Thoracic aorta (tissue), 2 donors: ENCODE data around the gene SAMD4A. TPM values are rescaled to one million over a fixed set of nuclear protein-coding genes. Genes with fewer than 3 reads are reported as not detected.

Experiments used
- ATAC-seq: fragments of 150-250 bp; one replicate; pipeline ENCODE4 v1.8.0; 2017; ENCODE audit warnings: low read depth; ENCODE audit not compliant: insufficient number of reproducible peaks, low FRiP score
- DNase-seq: peaks from one replicate; pipeline ENCODE4 v3.0.0-alpha.2; 2020; ENCODE audit warnings: low spot score
- H3K27ac ChIP-seq, 2 donors: fragments of 200-600 bp; sonication (generic); 1 replicate in 1 of 2; 2 replicates in 1 of 2; pipeline ENCODE4 v1.5.1; 2016; ENCODE audit warnings: mild to moderate bottlenecking in 2 of 2, moderate library complexity in 2 of 2
- H3K27me3 ChIP-seq: fragments of 200-600 bp; sonication (generic); replicated peaks from 2 replicates; pipeline ENCODE4 v1.6.0; 2016; ENCODE audit warnings: mild to moderate bottlenecking; ENCODE audit not compliant: insufficient read depth
- H3K36me3 ChIP-seq: fragments of 200-600 bp; sonication (generic); one replicate; pipeline ENCODE4 v1.5.1; 2016
- H3K4me1 ChIP-seq, 2 donors: fragments of 200-600 bp; sonication (generic); 1 replicate in 1 of 2; 2 replicates in 1 of 2; pipeline versions ENCODE4 v1.5.1 to v1.6.0; 2016; ENCODE audit warnings: low read depth in 2 of 2, mild to moderate bottlenecking in 1 of 2; ENCODE audit not compliant: control insufficient read depth in 1 of 2
- H3K4me3 ChIP-seq: fragments of 200-600 bp; sonication (generic); 2 replicates; pipeline ENCODE4 v1.5.1; 2016; ENCODE audit warnings: mild to moderate bottlenecking
- H3K9me3 ChIP-seq: fragments of 200-600 bp; sonication (generic); 2 replicates; pipeline ENCODE4 v1.5.1; 2016
- total RNA-seq, 2 donors: library from RNA; depleted of rRNA; stranded (reverse); fragments of >200 nt; gene quantifications; one replicate each; pipeline versions ENCODE4 v1.1.0 to v1.2.3, GENCODE V29; 2016
- TF ChIP-seq, protein P1 (sequence below): fragments of 200-600 bp; sonication (generic); IDR thresholded peaks from one replicate; pipeline ENCODE4 v1.5.1; 2019; ENCODE audit warnings: antibody characterized with exemption

Gene SAMD4A
- total RNA-seq, 2 donors from 2014 or later, result 142 to 172 TPM

DNA sequence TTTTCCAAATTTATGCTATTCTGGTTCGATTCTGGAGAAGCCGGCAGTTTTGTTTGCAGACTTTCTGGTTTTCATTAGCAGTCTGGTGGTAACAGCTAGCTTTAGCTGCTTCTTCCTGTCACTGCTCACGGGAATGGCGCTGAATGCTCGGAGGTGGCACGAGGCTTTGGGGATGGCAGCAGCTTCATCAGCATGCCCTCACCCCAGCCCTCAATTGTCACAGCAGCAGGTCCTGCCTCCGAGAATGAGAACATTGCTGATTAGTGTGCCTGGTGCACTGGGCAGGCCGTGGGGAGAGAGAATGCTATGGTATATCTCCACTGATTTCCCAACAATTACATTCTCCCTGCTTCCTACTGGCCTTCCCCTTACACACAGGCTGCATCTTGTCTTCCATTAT lies 73.6 kb downstream of the SAMD4A start:
- ATAC-seq, result no peak
- Histone ChIP-seq H3K27ac (no peak overlapping the region), H3K4me1 (peaks cover 25 to 72% of the 10 kb centered on the region in 2 donors)

DNA sequence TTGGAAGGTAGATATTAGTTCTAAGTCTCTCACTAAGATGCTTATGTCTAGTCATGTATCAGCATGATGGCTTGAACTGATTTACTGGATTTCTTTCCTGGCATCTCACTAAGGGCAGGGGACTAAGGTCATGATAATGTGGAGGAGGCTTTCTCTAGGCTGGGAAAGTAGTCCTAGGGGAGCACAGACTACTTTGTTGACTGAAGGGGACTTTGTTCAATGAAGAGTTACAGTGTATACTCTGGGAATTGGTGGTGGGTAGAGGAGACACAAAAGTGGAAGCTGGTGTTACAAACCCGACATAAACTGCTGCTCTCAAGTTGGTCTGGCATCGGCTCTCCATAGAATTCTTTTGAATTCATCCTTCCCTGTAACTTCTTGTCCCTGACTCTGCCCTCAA lies 75.2 kb downstream of the SAMD4A start:
- no peaks in the 10 kb centered on the region for H3K27me3 ChIP-seq
- TF ChIP-seq, protein P1, sequence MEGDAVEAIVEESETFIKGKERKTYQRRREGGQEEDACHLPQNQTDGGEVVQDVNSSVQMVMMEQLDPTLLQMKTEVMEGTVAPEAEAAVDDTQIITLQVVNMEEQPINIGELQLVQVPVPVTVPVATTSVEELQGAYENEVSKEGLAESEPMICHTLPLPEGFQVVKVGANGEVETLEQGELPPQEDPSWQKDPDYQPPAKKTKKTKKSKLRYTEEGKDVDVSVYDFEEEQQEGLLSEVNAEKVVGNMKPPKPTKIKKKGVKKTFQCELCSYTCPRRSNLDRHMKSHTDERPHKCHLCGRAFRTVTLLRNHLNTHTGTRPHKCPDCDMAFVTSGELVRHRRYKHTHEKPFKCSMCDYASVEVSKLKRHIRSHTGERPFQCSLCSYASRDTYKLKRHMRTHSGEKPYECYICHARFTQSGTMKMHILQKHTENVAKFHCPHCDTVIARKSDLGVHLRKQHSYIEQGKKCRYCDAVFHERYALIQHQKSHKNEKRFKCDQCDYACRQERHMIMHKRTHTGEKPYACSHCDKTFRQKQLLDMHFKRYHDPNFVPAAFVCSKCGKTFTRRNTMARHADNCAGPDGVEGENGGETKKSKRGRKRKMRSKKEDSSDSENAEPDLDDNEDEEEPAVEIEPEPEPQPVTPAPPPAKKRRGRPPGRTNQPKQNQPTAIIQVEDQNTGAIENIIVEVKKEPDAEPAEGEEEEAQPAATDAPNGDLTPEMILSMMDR, result no peak
- H3K36me3 ChIP-seq, result no peaks in the 10 kb centered on the region
- peaks cover 29 to 79% of the 10 kb centered on the region in 2 donors for H3K4me1 ChIP-seq
- H3K9me3 ChIP-seq, result no peaks in the 10 kb centered on the region
- H3K4me3 ChIP-seq, result no peak overlapping the region
- DNase-seq (no peak), ATAC-seq (no peak)
- no peak overlapping the region for H3K27ac ChIP-seq

More for the DNA sequence above, 73.6 kb downstream of the SAMD4A start:
- H3K27me3 ChIP-seq, result no peaks in the 10 kb centered on the region
- H3K9me3 ChIP-seq, result no peaks in the 10 kb centered on the region
- H3K36me3 ChIP-seq, result no peaks in the 10 kb centered on the region
- TF ChIP-seq, protein P1, result no peak
- no peak overlapping the region for H3K4me3 ChIP-seq
- no peak for DNase-seq

DNA sequence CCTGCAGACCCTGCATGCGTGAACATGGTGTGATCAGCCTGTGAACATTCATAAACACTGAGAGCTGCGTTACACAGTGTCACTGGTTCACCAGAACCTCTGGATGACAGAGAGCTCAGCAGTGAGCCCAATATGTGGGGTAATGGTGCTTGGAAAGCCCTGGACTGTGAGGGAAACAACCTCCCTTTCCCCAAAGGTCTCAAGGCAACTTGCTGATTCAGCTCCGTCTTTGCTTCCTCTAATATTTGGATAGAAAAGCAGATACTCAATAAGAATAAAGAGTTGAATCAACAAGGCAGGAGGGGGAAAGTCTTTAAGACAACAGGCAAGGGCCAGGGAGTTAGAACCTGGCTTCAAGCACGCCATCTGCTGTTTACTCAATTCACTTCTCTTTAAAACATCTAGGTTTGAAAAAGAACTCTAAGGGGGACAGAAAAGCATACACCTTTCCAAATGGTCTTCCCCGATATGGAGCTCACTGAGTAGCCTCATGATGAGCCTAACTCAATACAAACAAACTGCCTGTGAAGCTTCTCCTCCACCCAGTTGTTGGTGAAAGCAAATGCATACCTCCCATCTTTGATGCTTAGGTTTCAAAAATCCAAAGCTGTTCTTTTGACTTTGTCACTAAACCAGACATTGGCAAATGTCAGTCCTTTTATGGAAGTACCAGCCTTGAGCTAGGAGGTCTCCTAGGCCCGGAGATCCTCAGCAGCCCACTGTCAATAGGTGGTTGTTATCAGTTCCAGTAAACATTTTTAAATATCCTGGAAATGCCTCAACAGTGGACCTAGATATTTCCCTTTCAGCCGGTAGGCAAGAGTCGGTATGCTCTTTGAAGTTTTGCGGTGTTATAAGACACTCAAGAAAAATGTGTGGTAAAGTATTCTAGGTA lies 76.1 kb downstream of the SAMD4A start:
- ATAC-seq (no peak), DNase-seq (no peak)
- Histone ChIP-seq H3K27me3 (no peaks in the 10 kb centered on the region), H3K9me3 (no peaks in the 10 kb centered on the region), H3K27ac (peak overlapping the region; percentile 15 to 28), H3K36me3 (no peaks in the 10 kb centered on the region), H3K4me1 (peaks cover 24 to 79% of the 10 kb centered on the region in 2 donors), H3K4me3 (no peak overlapping the region)
- TF ChIP-seq, protein P1, result no peak

DNA sequence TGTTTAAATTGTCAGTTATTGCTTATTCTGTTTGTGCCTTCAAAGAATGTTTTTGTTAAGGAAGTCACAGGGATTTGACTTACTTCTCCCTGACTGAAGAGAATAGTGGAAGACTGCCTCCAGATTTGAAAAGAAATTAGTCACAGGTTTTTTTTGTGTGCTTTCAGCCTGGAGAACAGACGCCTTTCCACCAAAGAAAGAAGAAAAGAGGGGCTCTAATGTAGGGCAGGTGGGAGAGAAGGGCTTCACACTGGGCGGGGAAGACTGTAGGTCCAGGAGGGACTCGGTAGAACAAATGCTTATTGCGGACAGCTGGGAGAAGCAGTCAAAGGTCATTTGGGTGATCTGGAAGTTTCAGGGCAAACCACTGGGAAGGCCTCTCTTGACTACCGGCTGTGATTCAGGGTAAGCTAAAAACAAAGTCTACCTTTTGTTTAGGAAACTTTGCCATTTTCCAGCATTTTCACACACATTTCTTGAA lies 76.8 kb downstream of the SAMD4A start:
- Histone ChIP-seq H3K9me3 (no peaks in the 10 kb centered on the region), H3K27ac (peak overlapping the region; percentile 15 to 28), H3K27me3 (no peaks in the 10 kb centered on the region), H3K36me3 (no peaks in the 10 kb centered on the region), H3K4me1 (peaks cover 26 to 76% of the 10 kb centered on the region in 2 donors), H3K4me3 (no peak overlapping the region)
- ATAC-seq, result no peak
- DNase-seq, result no peak
- TF ChIP-seq, protein P1, result no peak

DNA sequence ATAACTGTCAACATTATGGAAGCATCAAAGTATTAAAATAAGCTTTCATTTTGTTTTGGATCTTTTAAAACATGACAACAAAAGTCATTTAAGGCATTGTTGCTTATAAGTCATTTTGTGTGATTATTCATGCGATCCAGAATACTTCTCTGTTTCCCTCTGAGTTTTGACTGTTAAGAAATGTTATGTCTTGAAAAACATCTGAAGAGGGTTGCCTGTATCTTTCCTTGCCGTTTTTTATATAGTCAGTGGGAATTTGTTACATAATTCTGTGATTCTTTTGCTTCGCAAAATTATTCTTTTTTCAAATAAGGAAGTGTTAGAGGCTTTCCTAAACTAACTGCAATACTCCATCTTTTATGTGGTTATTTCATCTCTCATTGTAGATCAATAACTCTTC lies 78.7 kb downstream of the SAMD4A start:
- Histone ChIP-seq H3K27me3 (no peaks in the 10 kb centered on the region), H3K9me3 (no peaks in the 10 kb centered on the region), H3K4me3 (no peak overlapping the region), H3K27ac (peak overlapping the region in 1 of 2 donors; percentile 41), H3K36me3 (no peaks in the 10 kb centered on the region), H3K4me1 (peaks cover 27 to 73% of the 10 kb centered on the region in 2 donors)
- TF ChIP-seq, protein P1, result no peak
- no peak for ATAC-seq
- DNase-seq, result no peak
